Activated T-helper 2 cell treated with anti-CD3 and anti-CD28 coated beads, Interferon-gamma antibody, Interleukin-2, Interleukin-4, amounts not matched to agents 10 μg/mL and 5 μg/mL and 100 μg/mL, durations not matched to agents 14 hours and 24 hours and 36 hours (primary cell): Measurements from ENCODE around the gene EPHA4. TPM values are rescaled to one million over a fixed set of nuclear protein-coding genes. Genes with fewer than 3 reads are reported as not detected.
"Not testable (repeated sequence)": the region's sequence is repeated elsewhere in the genome, so short reads cannot be mapped to it uniquely, and the experiment has no call there.

ENCODE experiments used
- DNase-seq: peaks from one replicate; pipeline ENCODE4 v3.0.0; 2021; ENCODE audit warnings: low spot score
- H3K27ac Mint-ChIP-seq: one replicate; pipeline ENCODE4 v1.8.0; 2021; ENCODE audit warnings: mixed read lengths
- H3K27me3 Mint-ChIP-seq: one replicate; pipeline ENCODE4 v1.8.0; 2021; ENCODE audit warnings: low read depth, mixed read lengths
- H3K36me3 Mint-ChIP-seq: one replicate; pipeline ENCODE4 v1.8.0; 2021; ENCODE audit warnings: low read depth, mixed read lengths
- H3K4me1 Mint-ChIP-seq: one replicate; pipeline ENCODE4 v1.8.0; 2021; ENCODE audit warnings: low read depth, mixed read lengths
- H3K4me3 Mint-ChIP-seq: one replicate; pipeline ENCODE4 v1.8.0; 2021; ENCODE audit warnings: low read depth, mild to moderate bottlenecking, moderate library complexity, mixed read lengths
- H3K9me3 Mint-ChIP-seq: one replicate; pipeline ENCODE4 v1.8.0; 2021; ENCODE audit warnings: mixed read lengths
- intact Hi-C: fragments of 100-400 bp; cut with micrococcal nuclease; formaldehyde crosslinking; loops from one replicate; pipeline ENCODE4 v1.15.1; 2023
- total RNA-seq: library from RNA; stranded (reverse); gene quantifications from 2 replicates; pipeline ENCODE4 v1.2.3, GENCODE V29; 2022

EPHA4 gene
- total RNA-seq, 1 donor from 2014 or later, result 1.2 TPM

GRCh38 chr2:221527776-221528309 lies 44.3 kb downstream of the EPHA4 start:
- Mint-ChIP-seq H3K27me3 (peaks cover 9% of the 10 kb centered on the region), H3K27ac (no peak overlapping the region), H3K4me3 (no peak overlapping the region), H3K36me3 (no peaks in the 10 kb centered on the region), H3K4me1 (peaks cover 27% of the 10 kb centered on the region), H3K9me3 (no peaks in the 10 kb centered on the region)
- DNase-seq, result no peak
- intact Hi-C loops, result no loop called here

GRCh38 chr2:221524158-221524557 lies 47.9 kb downstream of the EPHA4 start:
- Mint-ChIP-seq H3K4me3 (no peak overlapping the region), H3K27me3 (peaks cover 4% of the 10 kb centered on the region), H3K27ac (no peak overlapping the region), H3K36me3 (no peaks in the 10 kb centered on the region), H3K9me3 (no peaks in the 10 kb centered on the region), H3K4me1 (peaks cover 38% of the 10 kb centered on the region)
- intact Hi-C loops, result no loop called here
- no peak for DNase-seq

GRCh38 chr2:221521233-221521845 lies 50.8 kb downstream of the EPHA4 start:
- no peak overlapping the region for H3K4me3 Mint-ChIP-seq
- H3K27me3 Mint-ChIP-seq, result peaks cover 4% of the 10 kb centered on the region
- no peak for DNase-seq
- intact Hi-C loops, result no loop called here
- no peaks in the 10 kb centered on the region for H3K36me3 Mint-ChIP-seq
- no peak overlapping the region for H3K27ac Mint-ChIP-seq
- no peaks in the 10 kb centered on the region for H3K9me3 Mint-ChIP-seq
- H3K4me1 Mint-ChIP-seq, result peaks cover 25% of the 10 kb centered on the region

GRCh38 chr2:221518935-221519625 lies 53.0 kb downstream of the EPHA4 start:
- Mint-ChIP-seq H3K4me1 (peaks cover 25% of the 10 kb centered on the region), H3K4me3 (no peak overlapping the region), H3K27me3 (peaks cover 1% of the 10 kb centered on the region), H3K36me3 (no peaks in the 10 kb centered on the region), H3K9me3 (no peaks in the 10 kb centered on the region), H3K27ac (no peak overlapping the region)
- intact Hi-C loops, result loop anchor here (10.0 kb wide), 1 partner anchor 206 kb away; no protein-coding TSS in a partner anchor
- DNase-seq, result no peak

- H3K36me3 Mint-ChIP-seq, result no peaks in the 10 kb centered on the region
- H3K27ac Mint-ChIP-seq, result no peak overlapping the region
- H3K9me3 Mint-ChIP-seq, result no peaks in the 10 kb centered on the region
- no peak overlapping the region for H3K4me3 Mint-ChIP-seq
- peak; percentile 43 for DNase-seq
- intact Hi-C loops, result loop anchor here (10.0 kb wide), 1 partner anchor 206 kb away; no protein-coding TSS in a partner anchor
- peaks cover 3% of the 10 kb centered on the region for H3K27me3 Mint-ChIP-seq
- peaks cover 25% of the 10 kb centered on the region for H3K4me1 Mint-ChIP-seq
These were observed 53.7 kb downstream of the EPHA4 start for GRCh38 chr2:221518201-221518934.

- H3K27me3 Mint-ChIP-seq, result peaks cover 7% of the 10 kb centered on the region
- H3K4me1 Mint-ChIP-seq, result peaks cover 25% of the 10 kb centered on the region
- H3K9me3 Mint-ChIP-seq, result no peaks in the 10 kb centered on the region
- H3K27ac Mint-ChIP-seq, result no peak overlapping the region
- DNase-seq, result peak; percentile 73
- no peaks in the 10 kb centered on the region for H3K36me3 Mint-ChIP-seq
- H3K4me3 Mint-ChIP-seq, result no peak overlapping the region
- intact Hi-C loops, result loop anchor here (10.0 kb wide), 1 partner anchor 207 kb away; no protein-coding TSS in a partner anchor
These were observed 54.4 kb downstream of the EPHA4 start for GRCh38 chr2:221517696-221518151.

- H3K27me3 Mint-ChIP-seq, result peaks cover 12% of the 10 kb centered on the region
- H3K9me3 Mint-ChIP-seq, result no peaks in the 10 kb centered on the region
- no peaks in the 10 kb centered on the region for H3K36me3 Mint-ChIP-seq
- no peak for DNase-seq
- no peak overlapping the region for H3K4me3 Mint-ChIP-seq
- peaks cover 25% of the 10 kb centered on the region for H3K4me1 Mint-ChIP-seq
- H3K27ac Mint-ChIP-seq, result no peak overlapping the region
- intact Hi-C loops, result loop anchor here (10.0 kb wide), 1 partner anchor 208 kb away; no protein-coding TSS in a partner anchor
These were observed 54.9 kb downstream of the EPHA4 start for GRCh38 chr2:221517146-221517695.

- H3K36me3 Mint-ChIP-seq, result no peaks in the 10 kb centered on the region
- no peak overlapping the region for H3K27ac Mint-ChIP-seq
- peaks cover 20% of the 10 kb centered on the region for H3K27me3 Mint-ChIP-seq
- peaks cover 19% of the 10 kb centered on the region for H3K4me1 Mint-ChIP-seq
- H3K9me3 Mint-ChIP-seq, result peaks cover 4% of the 10 kb centered on the region
- H3K4me3 Mint-ChIP-seq, result no peak overlapping the region
- no peak for DNase-seq
- intact Hi-C loops, result loop anchor here (10.0 kb wide), 1 partner anchor 209 kb away; no protein-coding TSS in a partner anchor
These were observed 56.2 kb downstream of the EPHA4 start for GRCh38 chr2:221515864-221516263.

GRCh38 chr2:221514305-221515040 lies 57.6 kb downstream of the EPHA4 start:
- H3K27ac Mint-ChIP-seq, result no peak overlapping the region
- no peak for DNase-seq
- no peak overlapping the region for H3K4me3 Mint-ChIP-seq
- H3K4me1 Mint-ChIP-seq, result peaks cover 6% of the 10 kb centered on the region
- H3K36me3 Mint-ChIP-seq, result no peaks in the 10 kb centered on the region
- intact Hi-C loops, result loop anchor here (10.0 kb wide), 1 partner anchor 210 kb away; no protein-coding TSS in a partner anchor
- peaks cover 4% of the 10 kb centered on the region for H3K9me3 Mint-ChIP-seq
- peaks cover 32% of the 10 kb centered on the region for H3K27me3 Mint-ChIP-seq

GRCh38 chr2:221513232-221513631 lies 58.9 kb downstream of the EPHA4 start:
- peaks cover 4% of the 10 kb centered on the region for H3K9me3 Mint-ChIP-seq
- H3K4me3 Mint-ChIP-seq, result no peak overlapping the region
- no peaks in the 10 kb centered on the region for H3K4me1 Mint-ChIP-seq
- no peaks in the 10 kb centered on the region for H3K36me3 Mint-ChIP-seq
- intact Hi-C loops, result loop anchor here (10.0 kb wide), 1 partner anchor 212 kb away; no protein-coding TSS in a partner anchor
- peaks cover 34% of the 10 kb centered on the region for H3K27me3 Mint-ChIP-seq
- DNase-seq, result no peak
- H3K27ac Mint-ChIP-seq, result no peak overlapping the region

- intact Hi-C loops, result loop anchor here (10.0 kb wide), 1 partner anchor 213 kb away; no protein-coding TSS in a partner anchor
- peaks cover 36% of the 10 kb centered on the region for H3K27me3 Mint-ChIP-seq
- H3K4me3 Mint-ChIP-seq, H3K27ac Mint-ChIP-seq, H3K36me3 Mint-ChIP-seq, H3K4me1 Mint-ChIP-seq, DNase-seq, H3K9me3 Mint-ChIP-seq: not testable (repeated sequence)
These were observed 60.8 kb downstream of the EPHA4 start for GRCh38 chr2:221511325-221511724.

GRCh38 chr2:221506469-221506868 lies 65.6 kb downstream of the EPHA4 start:
- H3K27ac Mint-ChIP-seq, result no peak overlapping the region

More at GRCh38 chr2:221506469-221506868, 65.6 kb downstream of the EPHA4 start:
- intact Hi-C loops, result no loop called here
- H3K4me1 Mint-ChIP-seq, result peaks cover 8% of the 10 kb centered on the region
- H3K9me3 Mint-ChIP-seq, result peaks cover 4% of the 10 kb centered on the region
- peaks cover 29% of the 10 kb centered on the region for H3K27me3 Mint-ChIP-seq
- no peak overlapping the region for H3K4me3 Mint-ChIP-seq
- H3K36me3 Mint-ChIP-seq, result no peaks in the 10 kb centered on the region
- no peak for DNase-seq
